Esophagus squamous epithelium (tissue), 5 donors: ENCODE data around the gene PCLO. TPM values are rescaled to one million over a fixed set of nuclear protein-coding genes. Genes with fewer than 3 reads are reported as not detected.
"Not testable (repeated sequence)": the region's sequence is repeated elsewhere in the genome, so short reads cannot be mapped to it uniquely, and the experiment has no call there.

ENCODE experiments used
- DNase-seq: peaks from one replicate; lab custom pipeline; 2025; lab: John Stamatoyannopoulos, UW
- H3K27ac ChIP-seq, 4 donors: fragments of 200-600 bp; sonication (generic); one replicate each; pipeline ENCODE4 v1.5.1; 2016 to 2019; ENCODE audit warnings: mild to moderate bottlenecking in 1 of 4
- H3K27me3 ChIP-seq, 4 donors: fragments of 200-600 bp; sonication (generic); 1 replicate in 3 of 4; 2 replicates in 1 of 4; pipeline versions ENCODE4 v1.5.1 to v1.6.0; 2017 to 2021; ENCODE audit warnings: antibody characterized with exemption in 1 of 4
- H3K36me3 ChIP-seq, 3 donors: fragments of 200-600 bp; sonication (generic); one replicate each; pipeline ENCODE4 v1.5.1; 2016 to 2019
- H3K4me1 ChIP-seq, 3 donors: fragments of 200-600 bp; sonication (generic); one replicate each; pipeline ENCODE4 v1.5.1; 2017 to 2019
- H3K4me3 ChIP-seq, 4 donors: fragments of 200-600 bp; sonication (generic); 1 replicate in 3 of 4; 2 replicates in 1 of 4; pipeline ENCODE4 v1.5.1; 2016 to 2019; ENCODE audit warnings: mild to moderate bottlenecking in 2 of 4, moderate library complexity in 1 of 4
- H3K9me3 ChIP-seq, 3 donors: fragments of 200-600 bp; sonication (generic); one replicate each; pipeline ENCODE4 v1.5.1; 2016 to 2019
- POLR2A ChIP-seq, 4 donors: fragments of 450-650 bp; IDR thresholded peaks; one replicate each; pipeline ENCODE4 v1.6.1; 2017; ENCODE audit warnings: antibody characterized with exemption in 4 of 4, mild to moderate bottlenecking in 4 of 4, moderate library complexity in 3 of 4
- WGBS, 2 donors: methylation state at CpG; one replicate each; pipeline ENCODE4 v1.1.5; 2018; 5-methylcytosine and 5-hydroxymethylcytosine counted together
- intact Hi-C: fragments of 100-400 bp; cut with DNase I; formaldehyde crosslinking; loops from one replicate; pipeline ENCODE4 v1.15.0; 2022
- total RNA-seq, 4 donors: library from RNA; depleted of rRNA; stranded (reverse); fragments of >200 nt; gene quantifications; one replicate each; pipeline ENCODE4 v1.1.0, GENCODE V29; 2016
- TF ChIP-seq, protein P1 (sequence below), 6 experiments: fragments of 450-650 bp in 4 of 6; fragments of 200-600 bp in 2 of 6; sonication (generic) in 2 of 6; IDR thresholded peaks; one replicate each; pipeline ENCODE4 v1.5.1; 2016 to 2019; ENCODE audit warnings: antibody characterized with exemption in 6 of 6, mild to moderate bottlenecking in 4 of 6, moderate library complexity in 4 of 6
- donor health status: DM: yes; HTN: yes; CAD: no.

PCLO gene
- total RNA-seq, 4 donors from 2014 or later: 3.3 to 17.8 (median 5.3) TPM

DNA sequence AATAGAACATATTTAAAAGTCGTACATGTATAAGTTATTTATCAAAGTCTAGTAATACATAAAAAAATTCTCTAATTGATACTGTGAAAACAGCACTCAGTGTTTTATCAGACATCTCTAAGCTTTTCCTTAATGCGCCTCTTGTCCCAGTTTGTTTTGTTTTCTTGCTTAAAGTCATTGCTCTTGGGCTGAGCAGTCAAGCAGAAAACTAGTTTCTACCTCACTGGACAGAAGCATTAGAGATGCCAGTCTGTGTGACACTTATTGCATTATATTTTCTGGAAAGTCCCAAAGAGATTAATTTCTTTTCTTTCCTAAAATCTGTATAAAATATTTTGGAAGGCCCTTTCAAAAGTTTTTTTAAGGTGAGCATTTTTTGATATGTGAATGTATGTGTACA, 236.2 kb downstream of the PCLO start:
- DNase-seq: no peak
- Histone ChIP-seq H3K36me3 (no peaks in the 10 kb centered on the region), H3K27me3 (no peaks in the 10 kb centered on the region), H3K27ac (no peak overlapping the region), H3K4me1 (no peaks in the 10 kb centered on the region), H3K4me3 (no peak overlapping the region), H3K9me3 (no peaks in the 10 kb centered on the region)
- WGBS, 2 donors: 69 to 83% methylated on average over 2 of the region's 2 CpGs
- TF ChIP-seq POLR2A (IDR thresholded peaks at IDR 0.05): no peak
- TF ChIP-seq, protein P1, sequence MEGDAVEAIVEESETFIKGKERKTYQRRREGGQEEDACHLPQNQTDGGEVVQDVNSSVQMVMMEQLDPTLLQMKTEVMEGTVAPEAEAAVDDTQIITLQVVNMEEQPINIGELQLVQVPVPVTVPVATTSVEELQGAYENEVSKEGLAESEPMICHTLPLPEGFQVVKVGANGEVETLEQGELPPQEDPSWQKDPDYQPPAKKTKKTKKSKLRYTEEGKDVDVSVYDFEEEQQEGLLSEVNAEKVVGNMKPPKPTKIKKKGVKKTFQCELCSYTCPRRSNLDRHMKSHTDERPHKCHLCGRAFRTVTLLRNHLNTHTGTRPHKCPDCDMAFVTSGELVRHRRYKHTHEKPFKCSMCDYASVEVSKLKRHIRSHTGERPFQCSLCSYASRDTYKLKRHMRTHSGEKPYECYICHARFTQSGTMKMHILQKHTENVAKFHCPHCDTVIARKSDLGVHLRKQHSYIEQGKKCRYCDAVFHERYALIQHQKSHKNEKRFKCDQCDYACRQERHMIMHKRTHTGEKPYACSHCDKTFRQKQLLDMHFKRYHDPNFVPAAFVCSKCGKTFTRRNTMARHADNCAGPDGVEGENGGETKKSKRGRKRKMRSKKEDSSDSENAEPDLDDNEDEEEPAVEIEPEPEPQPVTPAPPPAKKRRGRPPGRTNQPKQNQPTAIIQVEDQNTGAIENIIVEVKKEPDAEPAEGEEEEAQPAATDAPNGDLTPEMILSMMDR (IDR thresholded peaks at IDR 0.05): no peak
- intact Hi-C loops: no loop called here

DNA sequence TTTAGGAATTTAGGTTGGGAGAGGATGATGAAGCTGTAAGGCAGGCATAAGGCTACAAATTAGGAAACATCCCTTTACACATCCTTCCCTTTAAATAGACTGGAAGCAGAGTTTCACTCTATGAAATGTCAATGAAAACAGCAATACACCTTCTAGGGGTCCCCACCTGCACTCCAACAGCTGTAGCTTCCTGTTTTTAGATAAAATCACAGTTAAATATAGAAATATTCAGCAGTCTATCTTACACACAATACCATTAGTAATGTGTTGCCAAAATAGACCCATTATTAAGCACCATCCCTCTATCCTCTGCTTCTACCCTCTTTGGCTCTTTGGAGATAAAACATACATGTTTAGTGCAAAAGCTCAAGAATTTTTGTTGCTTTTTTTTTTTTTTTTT, 237.4 kb downstream of the PCLO start:
- Histone ChIP-seq H3K4me1 (no peaks in the 10 kb centered on the region), H3K4me3 (no peak overlapping the region), H3K27ac (no peak overlapping the region), H3K36me3 (no peaks in the 10 kb centered on the region), H3K9me3 (no peaks in the 10 kb centered on the region), H3K27me3 (no peaks in the 10 kb centered on the region)
- intact Hi-C loops: no loop called here
- DNase-seq: no peak
- TF ChIP-seq POLR2A (IDR thresholded peaks at IDR 0.05): no peak
- TF ChIP-seq, protein P1 (IDR thresholded peaks at IDR 0.05): no peak

DNA sequence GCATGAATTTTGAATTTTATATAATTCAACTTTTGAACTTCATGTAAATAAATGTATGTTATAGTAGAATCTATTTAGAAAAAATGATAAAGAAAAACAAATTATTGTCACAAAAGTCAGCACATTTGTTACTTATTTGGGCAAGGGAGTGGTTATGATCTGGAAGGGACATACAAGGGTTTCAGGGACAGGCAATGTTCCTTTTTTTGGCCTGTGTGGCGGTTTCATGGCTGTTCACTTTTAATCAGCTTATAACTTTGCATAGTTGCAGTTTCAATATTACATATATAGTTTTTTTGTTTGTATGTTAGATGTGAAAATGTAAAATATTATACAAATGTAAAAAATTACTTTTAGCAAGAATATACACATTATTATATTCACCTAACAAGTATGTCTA, 256.2 kb downstream of the PCLO start:
- Histone ChIP-seq H3K4me1 (no peaks in the 10 kb centered on the region), H3K4me3 (no peak overlapping the region), H3K36me3 (no peaks in the 10 kb centered on the region), H3K9me3 (no peaks in the 10 kb centered on the region), H3K27ac (no peak overlapping the region), H3K27me3 (no peaks in the 10 kb centered on the region)
- no peak for DNase-seq
- 81 to 93% methylated on average over 1 of the region's 1 CpG for WGBS, 2 donors
- intact Hi-C loops: no loop called here
- TF ChIP-seq POLR2A (IDR thresholded peaks at IDR 0.05): no peak

DNA sequence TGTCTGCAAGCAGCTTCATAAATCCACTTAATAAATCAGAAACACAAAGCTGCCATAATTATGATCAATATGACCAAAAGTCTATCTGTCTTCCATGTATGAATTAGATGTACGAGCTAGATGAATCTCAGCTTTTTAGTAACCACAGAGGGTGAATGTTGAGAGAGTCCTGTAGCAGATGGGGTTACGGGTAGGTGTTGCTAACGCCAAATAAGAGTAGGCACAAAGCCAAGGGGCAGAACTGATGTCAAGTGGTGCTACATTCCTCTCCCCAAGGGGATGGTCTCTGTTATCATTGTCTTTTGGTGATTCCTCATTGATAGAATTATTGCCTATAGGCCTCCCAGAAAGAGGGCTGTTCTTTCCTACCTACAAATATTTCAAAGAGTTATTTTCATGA, 257.8 kb downstream of the PCLO start:
- intact Hi-C loops: no loop called here
- Histone ChIP-seq H3K4me1 (no peaks in the 10 kb centered on the region), H3K9me3 (no peaks in the 10 kb centered on the region), H3K36me3 (no peaks in the 10 kb centered on the region), H3K4me3 (no peak overlapping the region), H3K27ac (no peak overlapping the region), H3K27me3 (no peaks in the 10 kb centered on the region)
- no peak for DNase-seq
- TF ChIP-seq, protein P1 (IDR thresholded peaks at IDR 0.05): no peak
- no peak for TF ChIP-seq POLR2A (IDR thresholded peaks at IDR 0.05)
- WGBS, 2 donors: 78 to 79% methylated on average over 3 of the region's 3 CpGs

DNA sequence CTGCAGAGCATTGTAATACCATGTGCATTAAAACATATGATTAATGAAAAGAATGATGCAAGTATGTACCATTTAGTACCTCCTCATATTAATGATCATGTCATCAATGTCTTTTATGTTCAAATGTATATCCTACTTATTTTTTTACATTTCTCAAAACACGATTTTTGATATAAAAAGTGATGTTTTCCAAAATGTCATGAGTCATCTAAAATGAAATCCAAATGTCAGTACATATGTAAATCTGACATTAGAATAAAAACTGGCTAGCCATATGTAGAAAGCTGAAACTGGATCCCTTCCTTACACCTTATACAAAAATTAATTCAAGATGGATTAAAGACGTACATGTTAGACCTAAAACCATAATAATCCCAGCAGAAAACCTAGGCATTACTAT, 261.6 kb downstream of the PCLO start:
- not testable (repeated sequence) for H3K4me1 ChIP-seq, H3K9me3 ChIP-seq
- 62 to 67% methylated on average over 2 of the region's 2 CpGs for WGBS, 2 donors

DNA sequence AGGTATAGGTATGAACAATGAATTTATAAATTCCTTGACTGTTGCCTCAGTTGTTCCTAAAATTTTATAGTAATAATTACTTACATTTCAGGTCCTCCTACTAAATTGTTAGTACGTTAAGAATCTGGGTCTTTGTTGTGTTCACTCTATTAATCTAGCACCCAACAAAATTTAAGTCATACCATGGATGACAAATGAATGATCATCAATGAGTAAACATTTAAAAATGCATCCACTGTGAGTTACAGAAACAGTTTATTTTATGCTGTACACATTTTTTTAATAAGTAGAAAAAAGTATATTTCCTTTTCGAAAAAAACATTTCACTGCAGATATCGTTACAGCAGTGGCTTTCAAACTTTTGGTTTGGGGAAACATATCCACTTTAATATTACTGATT, 265.2 kb downstream of the PCLO start:
- 63 to 77% methylated on average over 3 of the region's 3 CpGs for WGBS, 2 donors
- H3K36me3 ChIP-seq: no peaks in the 10 kb centered on the region
- H3K4me1 ChIP-seq: no peaks in the 10 kb centered on the region
- no peak for DNase-seq
- no peak for TF ChIP-seq POLR2A (IDR thresholded peaks at IDR 0.05)
- TF ChIP-seq, protein P1 (IDR thresholded peaks at IDR 0.05): no peak
- H3K27me3 ChIP-seq: no peaks in the 10 kb centered on the region
- H3K9me3 ChIP-seq: no peaks in the 10 kb centered on the region
- H3K4me3 ChIP-seq: no peak overlapping the region
- intact Hi-C loops: no loop called here
- no peak overlapping the region for H3K27ac ChIP-seq

More for the DNA sequence above, 261.6 kb downstream of the PCLO start:
- DNase-seq, intact Hi-C loops, H3K27me3 ChIP-seq, H3K27ac ChIP-seq, H3K36me3 ChIP-seq, H3K4me3 ChIP-seq: not testable (repeated sequence)

DNA sequence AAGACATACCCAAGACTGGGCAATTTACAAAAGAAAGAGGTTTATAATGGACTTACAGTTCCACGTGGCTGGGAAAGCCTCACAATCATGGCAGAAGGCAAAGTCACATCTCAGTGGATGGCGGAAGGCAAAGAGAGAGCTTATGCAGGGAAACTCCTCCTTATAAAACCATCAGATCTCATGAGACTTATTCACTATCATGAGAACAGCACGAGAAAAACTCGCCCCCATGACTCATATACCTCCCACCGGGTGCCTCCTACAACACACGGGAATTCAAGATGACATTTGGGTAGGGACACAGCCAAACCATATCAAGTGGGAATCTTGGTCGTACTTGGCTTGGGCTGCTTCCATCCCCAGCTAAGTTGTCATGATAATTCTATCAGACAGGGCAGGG, 268.3 kb downstream of the PCLO start:
- H3K27ac ChIP-seq, H3K4me3 ChIP-seq, intact Hi-C loops, H3K36me3 ChIP-seq, H3K9me3 ChIP-seq, H3K4me1 ChIP-seq, H3K27me3 ChIP-seq, DNase-seq: not testable (repeated sequence)
- 65 to 70% methylated on average over 7 of the region's 7 CpGs for WGBS, 2 donors
